EH (cell line): Measurements from ENCODE around the gene ANKHD1.
"Not testable (repeated sequence)": the region's sequence is repeated elsewhere in the genome, so short reads cannot be mapped to it uniquely, and the experiment has no call there.

Experiments
- DNase-seq: peaks from one replicate; pipeline ENCODE4 v3.0.0-alpha.2; 2015; ENCODE audit warnings: low read depth

The ANKHD1 gene

DNA sequence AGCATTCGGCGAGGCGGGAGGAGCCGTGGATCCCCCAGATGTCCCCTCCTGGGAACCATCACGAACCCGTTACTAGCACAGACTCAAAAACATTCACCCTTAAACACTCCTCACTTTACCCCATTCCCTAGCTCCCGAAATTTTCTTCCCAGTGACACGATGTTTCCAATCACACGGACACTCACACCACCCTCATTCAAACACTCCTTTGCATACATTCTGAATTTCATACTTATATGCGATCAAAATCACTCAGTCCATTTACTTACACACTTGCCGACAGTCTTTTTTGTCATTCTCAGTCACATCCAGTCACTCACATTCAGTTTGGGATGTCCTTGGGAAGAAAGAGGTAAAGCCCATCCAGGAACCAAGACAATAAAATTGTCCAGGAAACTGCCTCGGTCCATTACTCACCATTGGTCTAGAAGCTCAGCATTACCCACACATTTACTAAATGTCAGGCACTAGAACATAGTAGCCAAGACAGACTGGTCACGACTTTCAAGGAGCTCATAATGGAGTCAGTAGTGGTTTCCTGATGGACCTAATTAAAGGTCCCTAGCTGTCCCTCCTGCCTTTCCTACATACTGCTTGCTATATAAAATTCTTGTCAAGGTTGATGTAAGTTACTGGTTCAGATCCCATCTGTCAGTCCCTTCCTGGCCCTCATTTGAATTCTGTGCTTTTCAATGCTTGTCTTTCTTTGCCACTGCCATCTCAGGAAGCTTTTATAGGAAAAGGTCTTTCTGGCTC is 163.6 kb downstream of the ANKHD1 start:
- peak; percentile 46 for DNase-seq

DNA sequence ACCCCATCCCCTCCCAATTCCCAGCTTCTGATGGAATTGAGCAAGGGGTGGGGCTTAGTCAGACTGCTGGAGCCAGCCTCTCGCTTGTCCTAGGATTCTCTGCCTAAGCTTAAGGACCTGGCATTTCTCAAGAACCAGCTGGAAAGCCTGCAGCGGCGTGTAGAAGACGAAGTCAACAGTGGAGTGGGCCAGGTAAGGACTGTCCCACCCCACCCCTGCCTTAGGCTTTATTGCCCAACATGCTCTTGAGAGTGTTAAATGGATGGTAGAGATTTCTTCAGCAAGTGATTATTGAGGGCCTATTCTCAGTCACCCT is 164.1 kb downstream of the ANKHD1 start:
- DNase-seq, result peak; percentile 25

DNA sequence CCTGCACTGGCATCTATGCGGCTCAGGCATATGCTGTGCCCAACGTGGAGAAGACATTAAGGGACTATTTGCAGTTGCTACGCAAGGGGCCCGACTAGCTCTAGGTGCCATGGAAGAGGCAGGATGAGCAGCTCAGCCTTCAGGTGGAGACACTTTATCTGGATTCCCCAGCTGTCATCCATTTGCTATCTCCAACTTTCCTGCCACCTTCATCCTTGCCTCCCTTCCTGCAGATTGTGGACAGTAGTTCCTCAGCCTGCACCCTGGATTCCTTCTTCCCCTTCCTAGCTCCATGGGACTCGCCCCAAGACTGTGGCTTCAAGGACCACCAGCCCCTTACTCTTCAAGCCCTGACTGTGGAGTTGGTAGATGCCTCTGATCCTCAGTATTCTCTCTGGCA is 165.0 kb downstream of the ANKHD1 start:
- DNase-seq, result no peak

DNA sequence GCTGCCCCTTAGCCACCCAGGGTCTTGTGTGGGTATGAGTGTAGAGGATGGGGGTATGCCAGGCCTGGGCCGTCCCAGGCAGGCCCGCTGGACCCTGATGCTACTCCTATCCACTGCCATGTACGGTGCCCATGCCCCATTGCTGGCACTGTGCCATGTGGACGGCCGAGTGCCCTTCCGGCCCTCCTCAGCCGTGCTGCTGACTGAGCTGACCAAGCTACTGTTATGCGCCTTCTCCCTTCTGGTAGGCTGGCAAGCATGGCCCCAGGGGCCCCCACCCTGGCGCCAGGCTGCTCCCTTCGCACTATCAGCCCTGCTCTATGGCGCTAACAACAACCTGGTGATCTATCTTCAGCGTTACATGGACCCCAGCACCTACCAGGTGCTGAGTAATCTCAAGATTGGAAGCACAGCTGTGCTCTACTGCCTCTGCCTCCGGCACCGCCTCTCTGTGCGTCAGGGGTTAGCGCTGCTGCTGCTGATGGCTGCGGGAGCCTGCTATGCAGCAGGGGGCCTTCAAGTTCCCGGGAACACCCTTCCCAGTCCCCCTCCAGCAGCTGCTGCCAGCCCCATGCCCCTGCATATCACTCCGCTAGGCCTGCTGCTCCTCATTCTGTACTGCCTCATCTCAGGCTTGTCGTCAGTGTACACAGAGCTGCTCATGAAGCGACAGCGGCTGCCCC is 165.6 kb downstream of the ANKHD1 start:
- no peak for DNase-seq

DNA sequence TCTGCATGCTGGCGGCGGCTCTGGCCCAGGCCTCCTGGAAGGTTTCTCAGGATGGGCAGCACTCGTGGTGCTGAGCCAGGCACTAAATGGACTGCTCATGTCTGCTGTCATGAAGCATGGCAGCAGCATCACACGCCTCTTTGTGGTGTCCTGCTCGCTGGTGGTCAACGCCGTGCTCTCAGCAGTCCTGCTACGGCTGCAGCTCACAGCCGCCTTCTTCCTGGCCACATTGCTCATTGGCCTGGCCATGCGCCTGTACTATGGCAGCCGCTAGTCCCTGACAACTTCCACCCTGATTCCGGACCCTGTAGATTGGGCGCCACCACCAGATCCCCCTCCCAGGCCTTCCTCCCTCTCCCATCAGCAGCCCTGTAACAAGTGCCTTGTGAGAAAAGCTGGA is 166.2 kb downstream of the ANKHD1 start:
- no peak for DNase-seq

DNA sequence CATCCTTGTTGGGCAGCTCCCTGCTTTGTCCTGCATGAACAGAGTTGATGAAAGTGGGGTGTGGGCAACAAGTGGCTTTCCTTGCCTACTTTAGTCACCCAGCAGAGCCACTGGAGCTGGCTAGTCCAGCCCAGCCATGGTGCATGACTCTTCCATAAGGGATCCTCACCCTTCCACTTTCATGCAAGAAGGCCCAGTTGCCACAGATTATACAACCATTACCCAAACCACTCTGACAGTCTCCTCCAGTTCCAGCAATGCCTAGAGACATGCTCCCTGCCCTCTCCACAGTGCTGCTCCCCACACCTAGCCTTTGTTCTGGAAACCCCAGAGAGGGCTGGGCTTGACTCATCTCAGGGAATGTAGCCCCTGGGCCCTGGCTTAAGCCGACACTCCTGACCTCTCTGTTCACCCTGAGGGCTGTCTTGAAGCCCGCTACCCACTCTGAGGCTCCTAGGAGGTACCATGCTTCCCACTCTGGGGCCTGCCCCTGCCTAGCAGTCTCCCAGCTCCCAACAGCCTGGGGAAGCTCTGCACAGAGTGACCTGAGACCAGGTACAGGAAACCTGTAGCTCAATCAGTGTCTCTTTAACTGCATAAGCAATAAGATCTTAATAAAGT is 166.9 kb downstream of the ANKHD1 start:
- DNase-seq, result no peak

DNA sequence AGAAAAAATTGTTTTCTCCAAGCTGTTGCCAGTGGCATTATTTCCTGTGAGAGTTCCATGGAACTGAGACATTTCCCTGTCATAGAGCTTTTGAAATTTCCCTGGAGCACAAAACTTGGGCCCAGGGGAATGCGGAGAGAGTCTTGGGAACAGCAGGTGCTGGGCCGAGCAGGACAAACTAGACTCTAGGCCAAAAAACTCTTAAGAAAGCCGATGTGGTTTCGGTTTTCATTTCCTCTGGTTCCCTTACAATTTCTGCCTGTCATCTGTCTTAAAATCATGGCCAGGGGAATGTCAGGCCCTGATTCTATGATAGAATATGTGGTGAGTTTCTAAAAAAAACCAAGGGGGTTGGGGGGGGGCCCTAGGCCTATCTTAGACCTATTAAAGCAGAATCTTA is 167.6 kb downstream of the ANKHD1 start:
- no peak for DNase-seq

DNA sequence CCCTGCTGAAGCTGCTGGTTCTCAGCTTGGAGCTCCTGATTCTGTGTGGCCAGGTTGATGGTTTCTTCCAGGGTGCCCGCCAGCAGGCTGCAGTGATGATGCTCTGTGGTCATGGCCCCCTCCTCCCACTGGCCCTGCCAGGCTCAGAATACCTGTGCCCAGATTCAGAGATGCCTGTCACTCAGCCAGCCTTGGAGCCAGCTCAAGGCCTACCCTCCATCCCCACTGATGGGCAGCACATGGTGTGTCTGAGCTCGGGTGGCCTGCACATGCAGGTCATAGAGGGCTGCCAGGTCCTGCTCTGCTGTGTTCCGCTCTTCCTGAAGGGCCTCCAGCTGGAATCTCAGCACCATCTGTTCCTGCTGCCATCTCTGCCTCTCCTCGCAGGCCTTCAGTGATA is 168.4 kb downstream of the ANKHD1 start:
- DNase-seq, result no peak

DNA sequence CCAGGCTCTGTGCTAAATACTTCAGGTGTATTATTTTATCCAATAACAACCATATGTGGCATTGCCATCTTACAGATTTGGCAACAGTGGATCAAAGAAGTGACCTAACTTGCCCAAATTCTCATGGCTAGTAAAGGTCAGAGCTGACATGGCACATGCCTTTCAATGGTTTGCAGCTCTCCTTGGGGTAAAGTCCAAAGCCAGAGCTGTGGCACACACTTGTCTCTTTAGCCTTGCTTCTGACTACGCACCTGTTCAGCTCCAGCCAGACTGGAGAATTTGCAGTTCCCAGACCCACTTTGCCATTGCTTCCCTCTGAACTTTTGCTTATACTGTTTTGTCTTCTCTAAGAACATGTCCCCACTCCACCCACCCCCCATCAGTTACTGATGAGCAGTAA is 168.9 kb downstream of the ANKHD1 start:
- no peak for DNase-seq

DNA sequence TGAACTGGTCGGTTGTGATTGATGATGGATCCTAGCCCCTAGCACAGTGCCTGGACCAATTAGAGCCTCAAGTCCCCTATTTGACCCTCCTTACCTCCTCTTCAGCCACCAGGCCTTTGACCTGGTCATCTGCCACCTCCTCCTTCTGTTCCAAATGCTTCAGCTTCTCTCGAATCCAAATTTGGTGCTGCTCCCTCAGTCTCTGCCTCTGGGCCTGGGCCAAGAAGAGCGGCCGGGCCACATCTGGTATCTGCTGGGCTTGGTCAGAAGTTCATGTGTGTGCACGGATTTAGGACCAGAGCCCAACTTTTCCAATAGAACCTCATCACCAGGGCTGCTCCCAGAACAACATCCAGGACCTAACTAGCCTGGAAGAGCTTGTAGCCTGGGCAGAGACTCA is 169.5 kb downstream of the ANKHD1 start:
- DNase-seq, result no peak

DNA sequence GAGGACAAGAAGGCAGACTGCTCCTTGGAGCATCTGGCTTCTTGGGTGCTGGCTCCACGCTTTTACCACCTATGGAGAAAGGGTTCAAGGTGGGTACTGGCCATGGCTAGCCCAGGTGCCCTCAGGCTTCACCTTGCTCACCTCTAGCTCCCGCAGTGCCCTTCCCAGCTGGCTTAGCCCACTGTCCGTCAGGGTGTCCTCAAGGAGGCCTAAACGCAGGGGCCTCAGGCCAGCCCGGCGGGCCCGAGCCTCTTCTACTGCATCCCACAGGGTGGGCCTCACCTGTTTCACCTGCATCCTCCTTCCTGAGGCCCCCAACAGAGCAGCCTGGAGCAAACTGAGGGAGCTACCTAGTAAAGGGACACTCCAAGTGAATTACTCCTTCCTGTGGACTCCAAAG is 172.1 kb downstream of the ANKHD1 start:
- DNase-seq, result no peak

DNA sequence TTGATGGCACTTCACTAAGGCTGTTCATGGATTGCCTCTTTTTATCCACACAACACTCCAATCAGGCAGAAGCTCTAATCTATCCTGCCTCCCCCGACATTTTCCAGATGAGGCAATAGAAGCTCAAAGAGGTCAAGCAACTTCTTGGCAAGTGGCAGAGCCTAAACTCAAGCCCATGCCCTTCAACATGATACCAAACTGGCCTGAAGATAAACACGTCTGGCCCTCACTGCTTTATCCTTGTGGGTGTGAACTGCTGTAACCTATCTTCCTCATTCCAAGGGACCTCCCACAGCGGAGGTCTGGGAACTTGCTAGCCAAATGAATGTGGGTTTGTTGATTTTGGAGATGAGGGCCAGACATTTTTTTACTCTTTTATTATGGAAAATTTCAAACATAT is 172.5 kb downstream of the ANKHD1 start:
- DNase-seq, result peak; percentile 29

DNA sequence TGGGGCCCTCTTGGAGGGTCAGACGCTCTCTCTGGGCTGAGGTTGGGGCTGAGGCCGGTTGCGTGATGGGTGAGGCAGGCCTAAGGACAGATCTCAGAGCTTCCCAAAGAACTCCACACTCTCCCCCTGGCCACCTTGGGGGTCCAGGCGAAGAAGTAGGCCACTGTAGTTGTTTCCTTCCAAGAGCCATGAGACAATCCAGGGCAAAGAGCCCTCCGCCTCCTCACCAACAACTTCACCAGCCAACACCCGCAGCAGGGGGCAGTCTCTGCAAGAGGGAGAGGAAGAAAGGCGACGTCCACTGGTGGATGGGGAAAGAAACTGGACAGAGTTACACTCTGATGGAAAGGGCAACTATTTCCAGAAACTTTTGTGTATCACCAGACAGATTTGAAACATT is 173.7 kb downstream of the ANKHD1 start:
- peak; percentile 51 for DNase-seq

DNA sequence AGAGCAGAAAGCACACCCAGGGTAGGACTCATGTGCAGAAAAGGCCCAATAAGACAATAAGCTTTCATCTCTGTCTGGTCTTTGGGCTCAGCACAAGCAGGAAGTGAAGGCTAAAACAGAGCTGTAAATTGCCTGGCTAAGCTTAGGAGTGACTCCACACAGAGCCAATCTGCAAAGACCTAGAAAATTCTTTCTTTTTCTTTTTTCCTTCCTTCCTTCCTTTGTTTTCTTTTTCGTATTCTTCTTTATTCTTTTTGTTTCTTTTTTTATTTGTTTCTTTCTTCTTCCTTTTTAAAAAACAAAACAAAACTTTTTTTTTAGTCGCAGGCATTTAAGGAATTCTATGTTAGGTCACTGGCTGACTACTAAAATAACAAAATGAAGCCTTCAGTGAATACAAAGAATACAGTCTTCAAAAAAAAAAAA is 175.2 kb downstream of the ANKHD1 start:
- DNase-seq, result peak; percentile 48

DNA sequence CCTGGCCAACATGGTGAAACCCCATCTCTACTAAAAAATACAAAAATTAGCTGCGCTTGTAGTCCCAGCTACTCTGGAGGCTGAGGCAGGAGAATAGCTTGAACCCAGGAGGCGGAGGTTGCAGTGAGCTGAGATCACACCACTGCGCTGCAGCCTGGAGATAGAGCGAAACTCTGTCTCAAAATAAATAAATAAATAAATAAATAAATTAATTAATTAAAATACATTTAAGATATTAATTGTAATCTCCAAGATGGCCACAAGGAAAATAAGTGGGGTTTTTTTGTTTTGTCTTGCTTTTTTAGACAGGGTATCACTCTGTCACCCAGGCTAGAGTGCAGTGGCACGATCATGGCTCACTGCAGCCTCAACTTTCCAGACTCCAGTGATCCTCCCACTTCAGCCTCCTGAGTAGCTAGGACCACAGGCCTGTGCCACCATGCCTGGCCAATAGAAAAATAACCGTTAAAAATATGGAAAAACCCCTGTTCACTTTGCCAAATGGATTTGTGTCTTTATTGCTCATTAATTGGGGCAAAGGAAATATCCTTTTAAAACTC is 177.6 kb downstream of the ANKHD1 start:
- DNase-seq, result not testable (repeated sequence)

DNA sequence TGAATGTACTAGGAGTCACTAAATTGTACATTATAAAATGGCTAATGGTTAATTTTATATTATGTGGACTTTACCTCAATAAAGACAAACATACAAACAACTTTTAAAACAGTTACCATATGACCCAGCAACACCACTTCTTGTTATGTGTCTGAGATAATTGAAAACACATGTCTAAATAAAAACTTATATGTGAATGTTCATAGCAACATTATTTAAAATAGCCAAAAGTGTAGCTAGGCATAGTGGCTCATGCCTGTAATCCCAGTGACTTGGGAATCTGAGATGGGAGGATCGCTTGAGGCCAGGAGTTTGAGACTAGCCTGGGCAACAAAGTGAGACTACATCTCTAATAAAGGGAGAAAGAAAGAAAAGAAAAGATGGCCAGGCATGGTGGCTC is 185.9 kb downstream of the ANKHD1 start:
- DNase-seq, result no peak

DNA sequence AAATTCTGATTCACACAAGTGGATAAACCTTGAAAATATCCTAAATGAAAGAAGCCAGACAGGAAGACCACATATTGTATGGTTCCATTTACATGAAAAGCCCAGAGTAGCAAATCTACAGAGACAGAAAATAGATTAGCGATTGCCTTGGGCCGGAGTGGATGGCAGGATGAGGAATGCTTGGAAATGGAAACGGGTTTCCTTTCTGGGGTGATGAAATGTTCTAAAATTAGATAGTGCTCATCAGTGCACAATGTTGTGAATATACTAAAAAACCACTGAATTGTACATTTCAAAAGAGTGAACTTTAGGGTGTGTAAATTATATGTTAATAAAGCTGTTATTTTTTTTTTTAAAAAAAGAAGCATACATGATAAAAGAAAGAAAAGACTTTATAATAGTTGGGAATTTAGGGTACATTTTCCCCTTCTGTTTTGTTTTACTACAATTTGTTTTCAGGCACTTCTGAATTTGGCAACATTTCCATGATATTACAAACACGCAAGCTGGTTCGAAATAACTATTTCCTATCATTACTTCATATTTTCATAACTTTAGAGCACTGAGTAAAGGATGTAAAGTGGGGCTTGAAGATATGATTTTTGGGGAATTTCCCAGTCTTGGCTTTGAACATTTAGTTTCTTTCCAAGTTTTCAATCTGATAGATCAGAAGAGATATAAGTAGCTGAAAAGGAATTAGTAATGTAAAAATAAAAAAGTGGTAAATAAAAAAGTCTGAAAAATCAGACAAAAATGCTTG is 186.9 kb downstream of the ANKHD1 start:
- peak; percentile 58 for DNase-seq
